H1 (cell line): ENCODE data around the gene ZC3H18. TPM values are rescaled to one million over a fixed set of nuclear protein-coding genes. Genes with fewer than 3 reads are reported as not detected.

Experiments
- CTCF ChIA-PET: fragments of 300-600 bp; sonication (Branson Sonifier 250); formaldehyde crosslinking; loops from one replicate; lab custom pipeline; 2021; ENCODE audit not compliant: partially characterized antibody; lab: Charles Lee
- POLR2A ChIA-PET: fragments of 300-600 bp; sonication (Branson Sonifier 250); formaldehyde crosslinking; loops from one replicate; lab custom pipeline; 2021; ENCODE audit warnings: inconsistent platforms; ENCODE audit not compliant: partially characterized antibody; lab: Charles Lee
- DNase-seq, 2 experiments: peaks; one replicate each; pipeline versions ENCODE4 v3.0.0 to v3.0.0-alpha.2; 2010 to 2022; ENCODE audit warnings: low spot score in 2 of 2, low read depth in 1 of 2, mixed read lengths in 1 of 2
- FAIRE-seq: peaks from 2 replicates; lab custom pipeline; 2011; peaks lifted over from hg19 to GRCh38; lab: Jason Lieb, UNC
- H2AFZ ChIP-seq: 2 replicates; pipeline ENCODE4 v1.8.1; 2012; ENCODE audit warnings: low read length, inconsistent platforms
- H2AK5ac ChIP-seq: 2 replicates; pipeline ENCODE4 v1.6.1; 2013; ENCODE audit warnings: low read depth, low read length
- H2BK120ac ChIP-seq: replicated peaks from 2 replicates; pipeline ENCODE3; 2013; ENCODE audit warnings: low read depth, low read length, inconsistent platforms
- H2BK12ac ChIP-seq: 2 replicates; pipeline ENCODE4 v1.6.1; 2013; ENCODE audit warnings: low read depth, low read length
- H2BK15ac ChIP-seq: 2 replicates; pipeline ENCODE4 v1.6.1; 2013; ENCODE audit warnings: low read length
- H2BK20ac ChIP-seq: 2 replicates; pipeline ENCODE4 v1.6.1; 2013; ENCODE audit warnings: low read length
- H2BK5ac ChIP-seq: 2 replicates; pipeline ENCODE4 v1.6.1; 2013; ENCODE audit warnings: low read depth, low read length
- H3K14ac ChIP-seq: 2 replicates; pipeline ENCODE4 v1.6.1; 2013; ENCODE audit warnings: inconsistent platforms; ENCODE audit not compliant: insufficient read length
- H3K18ac ChIP-seq: 2 replicates; pipeline ENCODE4 v1.6.1; 2013; ENCODE audit warnings: low read length; ENCODE audit errors: extremely low read depth
- H3K23ac ChIP-seq: 2 replicates; pipeline ENCODE4 v1.6.1; 2013; ENCODE audit warnings: inconsistent platforms; ENCODE audit not compliant: insufficient read length
- H3K23me2 ChIP-seq: 2 replicates; pipeline ENCODE4 v1.6.1; 2013; ENCODE audit warnings: low read depth, low read length
- H3K27ac ChIP-seq: 2 replicates; pipeline ENCODE4 v1.6.1; 2011; ENCODE audit warnings: low read depth, low read length, inconsistent platforms
- H3K27me3 ChIP-seq, 4 experiments: replicated peaks in 1 of 4; 1 replicate in 1 of 4; 2 replicates in 3 of 4; pipeline versions ENCODE4 v1.6.1 to v1.8.1; 2011 to 2013; ENCODE audit warnings: low read length in 3 of 4, mild to moderate bottlenecking in 3 of 4, inconsistent platforms in 2 of 4, mixed read lengths in 2 of 4, moderate library complexity in 1 of 4; ENCODE audit not compliant: control insufficient read depth in 3 of 4, insufficient read depth in 3 of 4; ENCODE audit errors: extremely low read depth in 1 of 4
- H3K36me3 ChIP-seq, 4 experiments: 2 replicates each; pipeline versions ENCODE4 v1.6.1 to v1.8.1; 2011 to 2013; ENCODE audit warnings: mild to moderate bottlenecking in 4 of 4, low read length in 3 of 4, moderate library complexity in 2 of 4, control low read depth in 1 of 4, inconsistent platforms in 1 of 4; ENCODE audit not compliant: insufficient read depth in 4 of 4, control insufficient read depth in 2 of 4
- H3K4ac ChIP-seq: replicated peaks from 2 replicates; pipeline ENCODE3; 2013; ENCODE audit warnings: low read length, low read depth, mixed read lengths, inconsistent platforms; ENCODE audit not compliant: insufficient read length
- H3K4me1 ChIP-seq, 4 experiments: replicated peaks in 1 of 4; 1 replicate in 1 of 4; 2 replicates in 3 of 4; pipeline versions ENCODE4 v1.6.1 to v1.8.1; 2011 to 2013; ENCODE audit warnings: low read length in 3 of 4, inconsistent platforms in 2 of 4, mixed read lengths in 1 of 4; ENCODE audit not compliant: insufficient read depth in 4 of 4, control insufficient read depth in 3 of 4
- H3K4me2 ChIP-seq, 2 experiments: 2 replicates each; pipeline versions ENCODE4 v1.6.1 to v1.8.1; 2011 to 2013; ENCODE audit warnings: low read depth in 2 of 2, low read length in 2 of 2, control low read depth in 1 of 2, inconsistent platforms in 1 of 2, mild to moderate bottlenecking in 1 of 2; ENCODE audit not compliant: insufficient read depth in 1 of 2
- H3K4me3 ChIP-seq, 4 experiments: fragments of 200-600, 300-600 bp in 1 of 4; sonication (generic), shearing (Covaris generic), sonication (Bioruptor Twin) in 1 of 4; 2 replicates each; pipeline versions ENCODE4 v1.5.1 to v1.8.1; 2011 to 2016; ENCODE audit warnings: low read length in 4 of 4, low read depth in 3 of 4, control low read depth in 2 of 4, inconsistent platforms in 2 of 4, mild to moderate bottlenecking in 2 of 4, mixed read lengths in 1 of 4, moderate library complexity in 1 of 4; ENCODE audit not compliant: insufficient read depth in 2 of 4; ENCODE audit errors: extremely low read depth in 1 of 4
- H3K56ac ChIP-seq: replicated peaks from 2 replicates; pipeline ENCODE3; 2013; ENCODE audit warnings: low read depth, mild to moderate bottlenecking, mixed read lengths, low read length, inconsistent platforms; ENCODE audit not compliant: insufficient read length
- H3K79me1 ChIP-seq: 2 replicates; pipeline ENCODE4 v1.6.1; 2013; ENCODE audit warnings: low read depth, low read length, control low read depth
- H3K79me2 ChIP-seq, 2 experiments: 2 replicates each; pipeline versions ENCODE4 v1.6.1 to v1.8.1; 2012 to 2013; ENCODE audit warnings: low read length in 2 of 2, mild to moderate bottlenecking in 2 of 2, inconsistent platforms in 1 of 2; ENCODE audit not compliant: insufficient read depth in 2 of 2, control insufficient read depth in 1 of 2
- H3K9ac ChIP-seq, 4 experiments: replicated peaks in 1 of 4; 1 replicate in 1 of 4; 2 replicates in 3 of 4; pipeline versions ENCODE4 v1.6.1 to v1.8.1; 2011 to 2013; ENCODE audit warnings: low read depth in 3 of 4, low read length in 3 of 4, control low read depth in 2 of 4, mild to moderate bottlenecking in 2 of 4, moderate library complexity in 2 of 4, inconsistent platforms in 1 of 4; ENCODE audit errors: extremely low read depth in 1 of 4
- H3K9me3 ChIP-seq, 2 experiments: 2 replicates each; pipeline versions ENCODE4 v1.6.1 to v1.8.1; 2012 to 2013; ENCODE audit warnings: mild to moderate bottlenecking in 2 of 2, moderate library complexity in 2 of 2, control low read depth in 1 of 2, inconsistent platforms in 1 of 2, low read depth in 1 of 2, low read length in 1 of 2, mixed read lengths in 1 of 2; ENCODE audit not compliant: insufficient read depth in 2 of 2
- H4K20me1 ChIP-seq, 2 experiments: replicated peaks in 1 of 2; 2 replicates each; pipeline versions ENCODE3 to v1.8.1; 2011 to 2013; ENCODE audit warnings: inconsistent platforms in 2 of 2, low read length in 2 of 2, mild to moderate bottlenecking in 1 of 2; ENCODE audit not compliant: insufficient read depth in 2 of 2, control insufficient read depth in 1 of 2
- H4K5ac ChIP-seq: 2 replicates; pipeline ENCODE4 v1.6.1; 2013; ENCODE audit warnings: low read length, low read depth, mixed read lengths, inconsistent platforms; ENCODE audit not compliant: insufficient read length
- H4K8ac ChIP-seq: 2 replicates; pipeline ENCODE4 v1.8.0; 2013; ENCODE audit warnings: mild to moderate bottlenecking, moderate library complexity, low read length, inconsistent platforms; ENCODE audit not compliant: insufficient read depth; ENCODE audit errors: extremely low read depth
- H4K91ac ChIP-seq: replicated peaks from 2 replicates; pipeline ENCODE3; 2013; ENCODE audit warnings: low read length, mixed read lengths, inconsistent platforms; ENCODE audit not compliant: insufficient read length
- BACH1 ChIP-seq: IDR thresholded peaks from 2 replicates; pipeline ENCODE4 v1.6.1; 2012; ENCODE audit warnings: low read length, improper control_type of control experiment
- CBX8 ChIP-seq: fragments of 300-800, 300-1000 bp; sonication (generic); IDR thresholded peaks from 2 replicates; pipeline ENCODE4 v1.7.1; 2016; ENCODE audit warnings: low read depth, low read length, borderline replicate concordance
- CREB1 ChIP-seq: IDR thresholded peaks from 2 replicates; pipeline ENCODE4 v1.6.1; 2012; ENCODE audit warnings: inconsistent platforms
- KDM5A ChIP-seq: fragments of 200-600 bp; IDR thresholded peaks from 2 replicates; pipeline ENCODE4 v1.7.1; 2012; ENCODE audit warnings: mild to moderate bottlenecking, low read length, inconsistent platforms, mixed read lengths
- MAFK ChIP-seq: IDR thresholded peaks from 2 replicates; pipeline ENCODE4 v1.6.1; 2012; ENCODE audit warnings: low read depth, mild to moderate bottlenecking, improper control_type of control experiment, low read length
- MAX ChIP-seq: IDR thresholded peaks from 2 replicates; pipeline ENCODE4 v1.6.1; 2012; ENCODE audit warnings: inconsistent platforms
- NRF1 ChIP-seq: IDR thresholded peaks from 2 replicates; pipeline ENCODE4 v1.6.1; 2011; ENCODE audit warnings: mild to moderate bottlenecking, low read depth, low read length, improper control_type of control experiment
- POU5F1 ChIP-seq: IDR thresholded peaks from 2 replicates; pipeline ENCODE4 v1.6.1; 2011; ENCODE audit warnings: low read depth, mild to moderate bottlenecking, low read length, moderate library complexity
- RXRA ChIP-seq: IDR thresholded peaks from 2 replicates; pipeline ENCODE4 v1.6.1; 2011; ENCODE audit warnings: low read depth, mild to moderate bottlenecking, low read length, moderate library complexity; ENCODE audit not compliant: insufficient read depth
- SP2 ChIP-seq: IDR thresholded peaks from 2 replicates; pipeline ENCODE4 v1.6.1; 2012; ENCODE audit warnings: mild to moderate bottlenecking, low read length, inconsistent platforms
- TAF7 ChIP-seq: optimal IDR thresholded peaks from 2 replicates; pipeline ENCODE3; 2011; ENCODE audit warnings: low read depth, mild to moderate bottlenecking, inconsistent platforms, low read length, moderate library complexity, borderline replicate concordance
- WGBS, 2 experiments: shearing (Covaris generic) in 1 of 2; methylation state at CpG; one replicate each; pipeline versions ENCODE4 v1.1.6 to v1.1.7; 2013 to 2015; ENCODE audit warnings: low lambda C conversion rate in 2 of 2, mixed read lengths in 2 of 2, inconsistent platforms in 1 of 2, low coverage in 1 of 2, missing lambda C conversion rate in 1 of 2; ENCODE audit not compliant: insufficient replicate concordance in 2 of 2, insufficient coverage in 1 of 2, insufficient read length in 1 of 2; ENCODE audit errors: extremely low coverage in 1 of 2, missing lambda C conversion rate in 1 of 2; 5-methylcytosine and 5-hydroxymethylcytosine counted together
- polyA plus RNA-seq, 7 experiments: library from polyadenylated mRNA; depleted of rRNA in 3 of 7; stranded (reverse) in 5 of 7; unstranded in 2 of 7; fragments of >200 nt in 5 of 7; fragments of 200-250 nt in 2 of 7; gene quantifications; 1 replicate in 5 of 7; 2 replicates in 1 of 7; 4 replicates in 1 of 7; pipeline versions ENCODE4 v1.2.1 to v1.2.3, GENCODE V29; 2011 to 2013; ENCODE audit warnings: missing spikeins in 2 of 7, mixed read lengths in 2 of 7
- total RNA-seq: library from RNA; stranded (reverse); fragmentation: NEBNext Ultra II Directional; extraction: Animal tissue kit (Norgen Biotek cat#: 25700); gene quantifications from 2 replicates; pipeline ENCODE4 v1.2.1, GENCODE V29; 2021

ZC3H18 gene
- total and polyA plus RNA-seq, 2 of the 8 experiments (the other 6 are each of a cell fraction or from before 2014, with no cell fraction given): 12.1 to 73.2 TPM

GRCh38 chr16:88651276-88651988 is 81.2 kb downstream of the ZC3H18 start:
- no peak overlapping the region for H3K9ac ChIP-seq
- H2BK12ac ChIP-seq: no peak overlapping the region
- no peaks in the 10 kb centered on the region for H3K9me3 ChIP-seq
- H2BK120ac ChIP-seq: no peak overlapping the region
- peaks cover under 1 to 26% of the 10 kb centered on the region in 2 experiments for H4K20me1 ChIP-seq
- no peak overlapping the region for H2BK20ac ChIP-seq
- no peak for FAIRE-seq
- H3K4me3 ChIP-seq: peak overlapping the region; percentile 31 to 95 (median 54); a peak in 5 of 8 replicates
- H3K36me3 ChIP-seq: peaks cover 3 to 24% (median 4%) of the 10 kb centered on the region in 4 experiments; a peak in 7 of 8 replicates
- WGBS, 2 experiments: 72% methylated on average over 24 of the region's 24 CpGs; no CpG with 5 or more reads in 1 of the 2 experiments
- H4K5ac ChIP-seq: peak overlapping the region; percentile 36
- no peaks in the 10 kb centered on the region for H3K27me3 ChIP-seq
- H3K4me2 ChIP-seq: peak overlapping the region; percentile 80 to 92
- H3K23me2 ChIP-seq: peaks cover 10% of the 10 kb centered on the region; the same call in 1 of the 2 replicates
- no peak overlapping the region for H2BK15ac ChIP-seq
- no peak overlapping the region for H2AFZ ChIP-seq
- no peak overlapping the region for H3K18ac ChIP-seq
- no peak overlapping the region for H3K14ac ChIP-seq
- TF ChIP-seq MAX (no peak), BACH1 (no peak), NRF1 (no peak), MAFK (no peak), TAF7 (no peak), RXRA (no peak), KDM5A (no peak), POU5F1 (no peak), CBX8 (no peak), CREB1 (no peak), SP2 (no peak)
- H4K8ac ChIP-seq: 0 out of 2 replicates have a peak overlapping the region, but pooled peaks have one; percentile 57
- H2BK5ac ChIP-seq: peak overlapping the region; percentile 55; the same call in 1 of the 2 replicates
- no peak overlapping the region for H3K56ac ChIP-seq
- no peak overlapping the region for H4K91ac ChIP-seq
- no peak overlapping the region for H3K27ac ChIP-seq
- no peak overlapping the region for H2AK5ac ChIP-seq
- H3K79me2 ChIP-seq: no peaks in the 10 kb centered on the region; a peak in 1 of 4 replicates
- peaks cover 6% of the 10 kb centered on the region for H3K79me1 ChIP-seq
- ChIA-PET POLR2A (interaction anchor here (1.7 to 4.9 kb wide), 3 partner anchors 9 to 12 kb away, joined by 5 to 35 read pairs (median 19); partner anchors contain the start of genes IL17C and MVD), CTCF (interaction anchor here (0.5 to 1.6 kb wide), 2 partner anchors 19 to 136 kb away, joined by 3 read pairs; no protein-coding TSS in a partner anchor)
- peak overlapping the region; percentile 67 for H3K4ac ChIP-seq
- peaks cover 0 to 11% (median 7%) of the 10 kb centered on the region in 4 experiments; a peak in 5 of 7 replicates for H3K4me1 ChIP-seq
- DNase-seq: no peak
- H3K23ac ChIP-seq: no peak overlapping the region
